A673 (cell line): ENCODE measurements around the gene CHD9NB. TPM values are rescaled to one million over a fixed set of nuclear protein-coding genes. Genes with fewer than 3 reads are reported as not detected.

Experiments
- BruUV-seq: library from RNA; stranded (reverse); fragments of 400-500 nt; replicated peaks from 2 replicates; lab custom pipeline; 2021; lab: Mats Ljungman, UMichigan
- CTCF ChIA-PET: fragments of 300-600 bp; sonication (Branson Sonifier 250); formaldehyde crosslinking; loops from one replicate; lab custom pipeline; 2022; ENCODE audit warnings: antibody characterized with exemption; lab: Charles Lee
- POLR2A ChIA-PET: fragments of 300-600 bp; sonication (Branson Sonifier 250); formaldehyde crosslinking; loops from one replicate; lab custom pipeline; 2022; ENCODE audit warnings: antibody characterized with exemption; ENCODE audit not compliant: low non-redundant PET; lab: Charles Lee
- DNase-seq: peaks from one replicate; pipeline ENCODE4 v3.0.0-alpha.2; 2015; ENCODE audit warnings: low spot score
- H3K27ac ChIP-seq: fragments of 200-600 bp; sonication (generic); 2 replicates; pipeline ENCODE4 v1.5.1; 2016; ENCODE audit warnings: mixed run types, low read depth, mild to moderate bottlenecking, mixed read lengths, antibody characterized with exemption, low read length; ENCODE audit not compliant: poor library complexity, severe bottlenecking
- H3K27me3 ChIP-seq: fragments of 200-600 bp; sonication (generic); replicated peaks from 2 replicates; pipeline ENCODE4 v1.6.1; 2017; ENCODE audit warnings: mixed run types, low read depth, mild to moderate bottlenecking, mixed read lengths, antibody characterized with exemption, low read length; ENCODE audit not compliant: insufficient read depth, poor library complexity
- H3K36me3 ChIP-seq: fragments of 200-600 bp; sonication (generic); 2 replicates; pipeline ENCODE4 v1.6.1; 2016; ENCODE audit warnings: mixed run types, mild to moderate bottlenecking, mixed read lengths, antibody characterized with exemption, low read length; ENCODE audit not compliant: insufficient read depth, poor library complexity, severe bottlenecking
- H3K4me1 ChIP-seq: fragments of 200-600 bp; sonication (generic); 2 replicates; pipeline ENCODE4 v1.6.1; 2017; ENCODE audit warnings: mixed run types, mild to moderate bottlenecking, mixed read lengths, antibody characterized with exemption, low read length; ENCODE audit not compliant: insufficient read depth, poor library complexity, severe bottlenecking
- H3K4me3 ChIP-seq: fragments of 200-600 bp; sonication (generic); 2 replicates; pipeline ENCODE4 v1.5.1; 2016; ENCODE audit warnings: low read depth, mixed run types, mild to moderate bottlenecking, mixed read lengths, low read length; ENCODE audit not compliant: poor library complexity, severe bottlenecking
- H3K9me3 ChIP-seq: fragments of 200-600 bp; sonication (generic); 2 replicates; pipeline ENCODE4 v1.6.1; 2016; ENCODE audit warnings: mixed run types, low read depth, mild to moderate bottlenecking, mixed read lengths, antibody characterized with exemption, low read length; ENCODE audit not compliant: poor library complexity, severe bottlenecking
- CTCF ChIP-seq: fragments of 300-800, 200-600 bp; sonication (generic); conservative IDR thresholded peaks from 2 replicates; pipeline ENCODE4 v1.5.1; 2017; ENCODE audit warnings: low read depth, mild to moderate bottlenecking, antibody characterized with exemption, low read length, moderate library complexity, mixed read lengths
- EZH2 ChIP-seq: fragments of 200-600 bp; sonication (generic); IDR thresholded peaks from 2 replicates; pipeline ENCODE4 v1.6.1; 2017; ENCODE audit warnings: borderline replicate concordance, low read depth, mild to moderate bottlenecking, mixed read lengths, antibody characterized with exemption, low read length; ENCODE audit not compliant: poor library complexity, severe bottlenecking
- intact Hi-C: fragments of 100-400 bp; cut with micrococcal nuclease; formaldehyde crosslinking; loops from one replicate; pipeline ENCODE4 v1.10.0; 2022; ENCODE audit not compliant: unreplicated experiment
- total RNA-seq: library from RNA; stranded (reverse); gene quantifications from 2 replicates; pipeline ENCODE4 v1.2.3, GENCODE V29; 2021

CHD9NB gene
- total RNA-seq, 1 experiment from 2014 or later: 3.8 TPM

DNA sequence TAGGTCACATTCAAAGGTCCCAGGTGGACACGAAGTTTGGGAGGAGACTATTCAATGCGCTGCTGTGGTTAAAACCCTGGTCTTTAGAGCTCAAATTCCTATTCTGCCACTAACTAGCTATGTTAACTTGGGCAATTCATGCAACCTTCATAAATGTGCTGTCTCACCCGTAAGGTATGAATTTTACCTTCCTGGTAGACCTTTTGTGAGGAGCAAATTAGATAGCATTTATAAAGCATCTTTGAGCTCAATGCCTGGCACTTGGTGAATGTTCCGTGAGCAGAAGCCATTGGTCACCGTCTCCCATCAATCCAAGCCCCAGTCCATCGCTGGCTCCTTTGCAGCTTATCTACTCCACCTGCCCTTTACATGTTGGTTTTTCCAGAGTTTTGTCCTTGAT, 16.6 kb downstream of the CHD9NB start:
- TF ChIP-seq EZH2 (no peak), CTCF (no peak)
- Histone ChIP-seq H3K36me3 (no peaks in the 10 kb centered on the region), H3K4me3 (no peak overlapping the region), H3K9me3 (no peaks in the 10 kb centered on the region), H3K4me1 (peaks cover 11% of the 10 kb centered on the region), H3K27ac (no peak overlapping the region), H3K27me3 (no peaks in the 10 kb centered on the region)
- POLR2A ChIA-PET: interaction anchor here (0.6 kb wide), 1 partner anchor 140 kb away, joined by 3 read pairs; no protein-coding TSS in a partner anchor
- no TSS peak for BruUV-seq
- intact Hi-C loops: no loop called here
- no peak for DNase-seq
- CTCF ChIA-PET: no interaction called here

DNA sequence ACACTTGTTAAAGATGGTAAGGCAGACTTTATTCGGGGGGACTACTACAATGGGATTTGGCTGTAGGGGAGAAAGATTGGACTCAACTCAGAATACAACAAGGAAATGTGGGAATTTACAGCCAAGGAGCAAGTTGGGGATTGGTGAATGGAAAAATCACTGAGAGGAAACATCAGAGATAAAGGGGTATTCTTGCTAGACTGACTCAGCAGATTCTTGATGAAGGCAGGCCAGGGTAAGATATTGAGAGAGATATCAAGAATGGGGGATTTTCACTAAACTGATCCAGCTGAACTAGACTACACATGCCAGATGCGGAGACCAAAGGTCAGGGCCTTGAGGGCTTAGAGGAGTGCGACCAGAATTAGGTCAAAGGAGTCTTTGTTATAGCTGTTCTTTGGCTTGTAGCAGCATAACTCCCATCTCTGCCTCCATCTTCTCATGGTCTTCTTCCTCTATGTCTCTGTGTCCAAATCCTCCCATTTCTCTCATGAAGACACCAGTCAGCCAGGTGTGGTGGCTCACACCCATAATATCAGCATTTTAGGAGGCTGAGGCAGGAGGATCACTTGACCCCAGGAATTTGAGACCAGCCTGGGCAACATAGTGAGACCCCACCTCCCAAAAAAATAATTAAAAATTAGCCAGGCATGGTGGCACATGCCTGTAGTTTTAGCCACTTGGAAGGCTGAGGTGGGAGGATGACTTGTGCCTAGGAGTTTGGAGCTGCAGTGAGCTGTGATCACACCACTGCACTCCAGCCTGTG, 17.3 kb downstream of the CHD9NB start:
- intact Hi-C loops: no loop called here
- H3K27me3 ChIP-seq: no peaks in the 10 kb centered on the region
- H3K9me3 ChIP-seq: no peaks in the 10 kb centered on the region
- peaks cover 8% of the 10 kb centered on the region for H3K4me1 ChIP-seq
- TF ChIP-seq CTCF: no peak
- no peak for TF ChIP-seq EZH2
- ChIA-PET POLR2A (interaction anchor here (0.6 kb wide), 1 partner anchor 141 kb away, joined by 3 read pairs; no protein-coding TSS in a partner anchor), CTCF (no interaction called here)
- no TSS peak for BruUV-seq
- H3K27ac ChIP-seq: no peak overlapping the region
- no peak for DNase-seq
- no peak overlapping the region for H3K4me3 ChIP-seq
- H3K36me3 ChIP-seq: no peaks in the 10 kb centered on the region

GRCh38 chr16:53034306-53034705, 18.4 kb downstream of the CHD9NB start:
- DNase-seq: no peak
- intact Hi-C loops: no loop called here
- TF ChIP-seq EZH2 (no peak), CTCF (no peak)
- Histone ChIP-seq H3K4me3 (no peak overlapping the region), H3K36me3 (no peaks in the 10 kb centered on the region), H3K27ac (no peak overlapping the region), H3K9me3 (no peaks in the 10 kb centered on the region), H3K4me1 (peaks cover 8% of the 10 kb centered on the region), H3K27me3 (no peaks in the 10 kb centered on the region)
- ChIA-PET CTCF (interaction anchor here (0.6 kb wide), 1 partner anchor 8 kb away, joined by 5 read pairs; no protein-coding TSS in a partner anchor), POLR2A (no interaction called here)
- BruUV-seq: no TSS peak
